MG63 (cell line): ENCODE results near the gene ZC3H13. TPM values are rescaled to one million over a fixed set of nuclear protein-coding genes. Genes with fewer than 3 reads are reported as not detected.

Experiments used
- DNase-seq: peaks from one replicate; pipeline ENCODE4 v3.0.0-alpha.2; 2020
- H3K27me3 ChIP-seq: fragments of 250-450 bp; sonication (Bioruptor Pico); 2 replicates; pipeline ENCODE4 v1.5.1; 2020; ENCODE audit warnings: mild to moderate bottlenecking, moderate library complexity
- H3K36me3 ChIP-seq: fragments of 250-450 bp; sonication (Bioruptor Pico); 2 replicates; pipeline ENCODE4 v1.5.1; 2020; ENCODE audit warnings: mild to moderate bottlenecking, moderate library complexity
- H3K4me3 ChIP-seq: fragments of 250-450 bp; sonication (Bioruptor Pico); 2 replicates; pipeline ENCODE4 v1.5.1; 2020; ENCODE audit warnings: mild to moderate bottlenecking, moderate library complexity
- H3K9me3 ChIP-seq: fragments of 250-450 bp; sonication (Bioruptor Pico); 2 replicates; pipeline ENCODE4 v1.5.1; 2020; ENCODE audit warnings: mild to moderate bottlenecking, moderate library complexity
- total RNA-seq: library from RNA; depleted of rRNA; stranded (reverse); fragments of >200 nt; shearing (Covaris generic); gene quantifications from 2 replicates; pipeline ENCODE4 v1.2.3, GENCODE V29; 2014; ENCODE audit warnings: low replicate concordance

ZC3H13 gene
- total RNA-seq, 1 experiment from 2014 or later = 11.7 TPM

- Histone ChIP-seq H3K9me3 (no peaks in the 10 kb centered on the region), H3K4me3 (no peak overlapping the region), H3K27me3 (no peaks in the 10 kb centered on the region; the same call in 1 of the 2 replicates), H3K36me3 (no peaks in the 10 kb centered on the region)
- DNase-seq = no peak
These were observed 27.2 kb upstream of the ZC3H13 start for GRCh38 chr13:46079770-46080169.

GRCh38 chr13:46077265-46077664, 24.7 kb upstream of the ZC3H13 start:
- no peaks in the 10 kb centered on the region; the same call in 1 of the 2 replicates for H3K27me3 ChIP-seq
- DNase-seq = no peak
- no peak overlapping the region for H3K4me3 ChIP-seq
- H3K9me3 ChIP-seq = no peaks in the 10 kb centered on the region
- H3K36me3 ChIP-seq = no peaks in the 10 kb centered on the region

- no peak overlapping the region for H3K4me3 ChIP-seq
- no peaks in the 10 kb centered on the region; the same call in 1 of the 2 replicates for H3K27me3 ChIP-seq
- no peak for DNase-seq
- H3K36me3 ChIP-seq = no peaks in the 10 kb centered on the region
- H3K9me3 ChIP-seq = no peaks in the 10 kb centered on the region
These were observed 24.3 kb upstream of the ZC3H13 start for GRCh38 chr13:46076827-46077226.

DNA sequence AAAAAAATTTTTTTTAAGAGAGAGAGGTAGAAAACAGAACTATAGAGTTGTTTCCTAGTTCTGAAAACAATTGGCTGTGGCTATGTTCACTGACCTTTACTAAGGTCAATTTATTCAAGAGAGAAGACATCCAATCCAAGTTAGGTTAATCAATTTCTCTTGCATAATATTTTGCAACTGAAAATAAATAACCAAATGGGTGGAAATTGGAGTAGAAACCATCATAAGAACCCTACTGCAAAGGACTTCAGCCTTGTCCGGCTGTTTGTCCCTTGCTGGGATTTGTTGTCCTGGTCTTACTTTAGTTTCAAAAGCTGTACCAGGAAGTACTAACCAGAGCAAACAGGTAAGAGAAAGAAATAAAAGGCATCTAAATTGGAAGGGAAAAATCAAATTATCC, 23.3 kb upstream of the ZC3H13 start:
- H3K27me3 ChIP-seq = no peaks in the 10 kb centered on the region; the same call in 1 of the 2 replicates
- no peak for DNase-seq
- H3K36me3 ChIP-seq = no peaks in the 10 kb centered on the region
- H3K4me3 ChIP-seq = no peak overlapping the region
- H3K9me3 ChIP-seq = no peaks in the 10 kb centered on the region

GRCh38 chr13:46071590-46072249, 19.2 kb upstream of the ZC3H13 start:
- Histone ChIP-seq H3K4me3 (no peak overlapping the region), H3K27me3 (no peaks in the 10 kb centered on the region), H3K9me3 (no peaks in the 10 kb centered on the region), H3K36me3 (no peaks in the 10 kb centered on the region)
- DNase-seq = peak; percentile 73

- Histone ChIP-seq H3K27me3 (no peaks in the 10 kb centered on the region), H3K36me3 (no peaks in the 10 kb centered on the region), H3K4me3 (no peak overlapping the region), H3K9me3 (no peaks in the 10 kb centered on the region)
- no peak for DNase-seq
These were observed 10.7 kb upstream of the ZC3H13 start for GRCh38 chr13:46063292-46063691.

- Histone ChIP-seq H3K9me3 (no peaks in the 10 kb centered on the region), H3K4me3 (no peak overlapping the region), H3K27me3 (no peaks in the 10 kb centered on the region), H3K36me3 (no peaks in the 10 kb centered on the region)
- DNase-seq = peak; percentile 7
These were observed 9.6 kb upstream of the ZC3H13 start for GRCh38 chr13:46062185-46062584.

- no peak for DNase-seq
- H3K27me3 ChIP-seq = no peaks in the 10 kb centered on the region
- H3K36me3 ChIP-seq = no peaks in the 10 kb centered on the region
- H3K9me3 ChIP-seq = no peaks in the 10 kb centered on the region
- no peak overlapping the region for H3K4me3 ChIP-seq
These were observed 6.9 kb upstream of the ZC3H13 start for GRCh38 chr13:46059405-46059804.

DNA sequence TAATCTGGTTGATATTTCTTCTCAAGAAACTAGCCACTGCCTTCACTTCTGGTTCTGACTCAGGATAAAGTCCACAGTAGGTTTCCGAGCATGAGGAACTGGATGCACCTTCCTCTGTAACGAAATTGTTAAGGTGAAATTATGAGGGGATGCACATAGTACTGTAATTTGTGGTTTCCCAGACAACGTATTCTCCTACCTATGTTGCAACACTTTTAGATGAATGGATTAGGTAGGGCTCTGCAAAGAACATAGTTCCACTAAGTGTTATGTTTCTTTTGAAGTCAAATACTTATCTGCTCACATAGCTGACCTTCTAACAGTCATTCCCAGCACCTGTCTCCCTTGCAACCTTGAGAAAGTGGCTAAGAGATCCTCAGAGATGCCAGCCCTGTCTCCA, 5.7 kb upstream of the ZC3H13 start:
- DNase-seq = no peak

DNA sequence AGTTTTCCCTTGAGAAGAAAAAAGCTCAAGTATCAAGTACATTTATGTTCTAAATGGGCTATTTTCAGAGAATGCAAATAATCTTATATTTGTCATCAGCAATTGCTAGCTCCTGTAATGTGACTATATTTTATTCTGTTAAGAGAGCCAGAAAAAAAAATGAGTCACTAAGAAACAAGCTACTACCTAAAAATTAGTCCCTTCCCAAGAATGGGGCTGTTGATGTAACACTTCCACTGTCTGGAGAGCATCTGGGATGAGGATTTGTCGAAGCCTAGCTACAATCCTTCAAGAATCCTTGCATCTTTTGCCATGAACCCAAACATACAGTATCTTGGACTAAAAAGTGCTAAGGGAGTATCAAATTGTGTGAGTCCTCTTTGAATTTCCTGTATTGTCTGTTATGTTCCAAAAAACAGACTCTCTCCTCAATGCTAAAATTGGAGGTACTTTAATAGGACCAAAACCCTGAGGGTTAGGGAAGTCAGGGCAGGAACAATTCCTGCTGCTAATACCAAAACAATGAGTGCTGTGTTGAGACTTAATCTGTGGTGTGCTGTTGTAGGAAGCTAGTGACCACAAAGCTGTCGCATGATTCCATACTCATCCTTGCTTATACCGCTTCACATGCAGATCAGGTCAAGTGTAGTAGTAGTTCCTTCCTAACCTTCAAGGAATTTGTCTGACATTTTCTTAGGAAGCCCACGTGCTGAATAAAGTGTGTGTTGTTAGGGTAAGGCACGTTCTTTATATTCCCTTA, 4.9 kb upstream of the ZC3H13 start:
- no peaks in the 10 kb centered on the region for H3K36me3 ChIP-seq
- no peak overlapping the region for H3K4me3 ChIP-seq
- no peak for DNase-seq
- no peaks in the 10 kb centered on the region for H3K9me3 ChIP-seq
- H3K27me3 ChIP-seq = no peaks in the 10 kb centered on the region

More for the DNA sequence above, 5.7 kb upstream of the ZC3H13 start:
- no peak overlapping the region for H3K4me3 ChIP-seq
- no peaks in the 10 kb centered on the region for H3K9me3 ChIP-seq
- no peaks in the 10 kb centered on the region for H3K36me3 ChIP-seq
- no peaks in the 10 kb centered on the region for H3K27me3 ChIP-seq

- no peaks in the 10 kb centered on the region for H3K9me3 ChIP-seq
- H3K27me3 ChIP-seq = no peaks in the 10 kb centered on the region
- no peak for DNase-seq
These were observed 841 bp upstream of the ZC3H13 start for GRCh38 chr13:46053162-46054012.

GRCh38 chr13:46051968-46052318, 603 bp downstream of the ZC3H13 start:
- Histone ChIP-seq H3K36me3 (no peaks in the 10 kb centered on the region), H3K27me3 (no peaks in the 10 kb centered on the region), H3K9me3 (no peaks in the 10 kb centered on the region), H3K4me3 (peak overlapping the region; percentile 97)
- DNase-seq = no peak

More at GRCh38 chr13:46053162-46054012, 841 bp upstream of the ZC3H13 start:
- Histone ChIP-seq H3K4me3 (peak overlapping the region; percentile 97), H3K36me3 (no peaks in the 10 kb centered on the region)

DNA sequence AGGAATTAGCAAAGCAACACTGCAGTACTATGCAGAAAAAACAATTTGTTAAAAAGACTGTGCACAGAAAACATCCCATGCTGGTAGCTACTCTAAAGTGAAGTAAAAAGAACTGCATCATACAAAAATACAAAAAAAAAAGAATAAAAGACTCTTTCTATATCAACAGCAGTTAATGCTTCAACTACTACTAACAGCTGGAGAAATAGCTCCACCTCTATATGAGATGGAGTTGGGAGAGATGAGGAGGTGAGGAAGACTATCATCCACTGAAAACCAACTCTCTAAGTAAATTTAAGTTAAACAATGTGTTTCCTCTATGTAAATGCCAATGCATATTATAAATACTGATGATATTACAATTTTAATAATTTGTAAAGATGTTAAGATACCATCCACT, 1.8 kb downstream of the ZC3H13 start:
- H3K9me3 ChIP-seq = no peaks in the 10 kb centered on the region
- no peak for DNase-seq
- no peaks in the 10 kb centered on the region for H3K36me3 ChIP-seq
- no peaks in the 10 kb centered on the region for H3K27me3 ChIP-seq
- H3K4me3 ChIP-seq = peak overlapping the region; percentile 97

DNA sequence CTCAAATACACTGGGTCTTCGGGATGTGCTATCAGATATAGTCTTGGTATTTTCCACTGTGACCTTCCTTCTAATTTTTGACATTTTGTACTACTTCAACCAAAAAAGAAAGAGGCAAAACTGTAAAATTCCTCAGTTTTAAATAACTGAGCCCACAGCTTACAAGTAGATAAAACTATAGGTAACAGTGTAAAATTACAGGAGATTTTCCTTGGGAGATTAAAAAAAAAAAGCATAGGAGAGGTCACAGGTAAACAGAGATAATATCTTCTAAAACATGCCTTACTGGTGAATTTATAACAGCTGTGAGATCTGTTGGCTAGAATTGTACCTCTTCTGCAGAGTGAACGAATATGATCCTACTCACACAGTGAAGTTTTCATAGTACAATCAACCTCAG, 7.1 kb downstream of the ZC3H13 start:
- H3K36me3 ChIP-seq = peaks cover 9% of the 10 kb centered on the region
- no peak overlapping the region for H3K4me3 ChIP-seq
- no peaks in the 10 kb centered on the region for H3K27me3 ChIP-seq
- DNase-seq = no peak
- H3K9me3 ChIP-seq = no peaks in the 10 kb centered on the region

DNA sequence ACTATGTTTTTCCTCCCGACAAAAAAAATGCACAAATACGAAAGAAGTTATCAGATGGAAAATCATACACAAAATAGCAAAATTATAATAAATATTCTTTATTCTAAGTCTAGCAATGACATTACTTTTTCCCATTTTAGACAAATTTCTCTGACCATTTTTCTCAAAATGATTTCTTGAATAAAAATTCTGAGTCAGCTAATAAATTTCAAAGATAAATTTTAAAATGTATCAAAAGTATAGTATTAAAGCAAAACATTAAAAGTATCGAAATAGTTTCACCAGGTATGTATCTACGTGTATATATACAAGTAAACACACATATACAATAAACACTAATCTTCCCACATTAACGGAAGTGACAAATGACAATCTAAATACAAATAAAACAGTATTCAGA, 8.9 kb downstream of the ZC3H13 start:
- DNase-seq = no peak
- H3K36me3 ChIP-seq = peaks cover 21% of the 10 kb centered on the region
- H3K9me3 ChIP-seq = no peaks in the 10 kb centered on the region
- H3K27me3 ChIP-seq = no peaks in the 10 kb centered on the region
- no peak overlapping the region for H3K4me3 ChIP-seq

GRCh38 chr13:46041419-46041839, 11.1 kb downstream of the ZC3H13 start:
- Histone ChIP-seq H3K9me3 (no peaks in the 10 kb centered on the region), H3K4me3 (no peak overlapping the region), H3K36me3 (peaks cover 39% of the 10 kb centered on the region), H3K27me3 (no peaks in the 10 kb centered on the region)
- peak; percentile 7 for DNase-seq

DNA sequence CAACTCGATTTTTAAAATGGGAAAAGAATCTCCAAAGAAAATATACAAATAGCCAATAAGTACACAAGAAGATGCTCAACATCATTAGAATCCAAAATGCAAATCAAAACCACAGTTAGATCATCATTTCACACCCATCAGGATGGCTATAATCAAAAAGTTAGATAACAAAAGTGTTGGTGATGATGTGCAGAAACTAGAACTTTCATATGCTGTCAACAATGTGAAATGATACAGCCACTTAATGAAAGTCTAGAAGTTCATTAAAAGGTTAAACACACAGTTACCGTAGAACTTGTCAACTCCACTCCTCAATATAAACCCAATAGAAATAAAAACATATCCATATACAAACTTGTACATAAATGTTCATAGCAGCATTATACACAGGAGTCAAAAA, 11.8 kb downstream of the ZC3H13 start:
- no peak for DNase-seq
- Histone ChIP-seq H3K4me3 (no peak overlapping the region), H3K27me3 (no peaks in the 10 kb centered on the region), H3K36me3 (peaks cover 39% of the 10 kb centered on the region), H3K9me3 (no peaks in the 10 kb centered on the region)
